Right cardiac atrium (tissue), 5 donors: ENCODE data around the gene LONP1. TPM values are rescaled to one million over a fixed set of nuclear protein-coding genes. Genes with fewer than 3 reads are reported as not detected.
"Not testable (repeated sequence)": the region's sequence is repeated elsewhere in the genome, so short reads cannot be mapped to it uniquely, and the experiment has no call there.

Source experiments
- ATAC-seq, 2 donors: fragments of 200-7000 bp; cut with Tn5 transposase; one replicate each; pipeline versions ENCODE4 v1.8.0 to v1.9.1; 2020; ENCODE audit warnings: moderate library complexity in 2 of 2, mild to moderate bottlenecking in 1 of 2
- DNase-seq, 3 donors: peaks; one replicate each; pipeline ENCODE4 v3.0.0-alpha.2; 2020
- H3K27ac ChIP-seq: one replicate; pipeline ENCODE4 v1.5.1; 2013; ENCODE audit warnings: mild to moderate bottlenecking, low read length, control low read depth, moderate library complexity
- H3K27me3 ChIP-seq: one replicate; pipeline ENCODE4 v1.6.1; 2013; ENCODE audit not compliant: control insufficient read depth, insufficient read depth
- H3K4me1 ChIP-seq: one replicate; pipeline ENCODE4 v1.6.1; 2013; ENCODE audit warnings: low read length; ENCODE audit not compliant: control insufficient read depth, insufficient read depth
- H3K4me3 ChIP-seq: one replicate; pipeline ENCODE4 v1.5.1; 2013; ENCODE audit warnings: low read length, control low read depth
- H3K9me3 ChIP-seq: one replicate; pipeline ENCODE4 v1.6.1; 2013; ENCODE audit warnings: low read length; ENCODE audit not compliant: control insufficient read depth
- WGBS: extraction: QIAGEN DNeasy Blood & Tissue Kit; methylation state at CpG from one replicate; pipeline ENCODE4 v1.1.7; 2013; 5-methylcytosine and 5-hydroxymethylcytosine counted together
- intact Hi-C, 4 donors: fragments of 100-400 bp; cut with DNase I; formaldehyde crosslinking; loops; one replicate each; pipeline versions ENCODE4 v1.11.0 to v1.14.0; 2022 to 2023
- long read RNA-seq, 4 donors: library from polyadenylated mRNA; unstranded; transcript quantifications; one replicate each; pipeline ENCODE4 v2.0.0, GENCODE V29; 2020 to 2021
- polyA plus RNA-seq: library from polyadenylated mRNA; stranded (reverse); fragments of 200-250 nt; gene quantifications from one replicate; pipeline ENCODE4 v1.2.3, GENCODE V29; 2013
- total RNA-seq, 4 donors: library from RNA; stranded (reverse); fragmentation: NEBNext Ultra II Directional; extraction: Animal tissue kit (Norgen Biotek cat#: 25700); gene quantifications; one replicate each; pipeline ENCODE4 v1.2.1, GENCODE V29; 2021
- donor health status: healthy with polysubstance abuse.
- donor health status: DM: no; HTN: yes; CAD: no.
- donor health status: DM: no; HTN: no; CAD: no.
- donor health status: DM: no; HTN: yes; CAD: no; lungs with severe emphysema.
- donor health status: DM: yes; HTN: yes; CAD: no.

The LONP1 gene
- 10 to 100 TPM; 55.4 to 66.2 (median 59.3) TPM for total RNA-seq
- polyA plus RNA-seq: 60.3 TPM
- long read RNA-seq, donor 1, transcript LONP1-201 (18 exons, 3,236 nt): major isoform, 279 of 330 reads
- long read RNA-seq, donor 1, partial matches to known transcripts: 43 of 330 reads
- long read RNA-seq, donor 1, other reads (novel, unspliced or antisense): 7 of 330 reads
- long read RNA-seq, donor 2, transcript LONP1-201 (18 exons, 3,236 nt): major isoform, 176 of 200 reads
- long read RNA-seq, donor 2, partial matches to known transcripts: 14 of 200 reads
- long read RNA-seq, donor 2, other reads (novel, unspliced or antisense): 8 of 200 reads
- long read RNA-seq, donor 3, transcript LONP1-201 (18 exons, 3,236 nt): major isoform, 503 of 581 reads
- long read RNA-seq, donor 3, partial matches to known transcripts: 46 of 581 reads
- long read RNA-seq, donor 3, other reads (novel, unspliced or antisense): 28 of 581 reads
- long read RNA-seq, donor 4, transcript LONP1-201 (18 exons, 3,236 nt): major isoform, 108 of 137 reads
- long read RNA-seq, donor 4, partial matches to known transcripts: 21 of 137 reads
- long read RNA-seq, donor 4, other reads (novel, unspliced or antisense): 5 of 137 reads

- no peaks in the 10 kb centered on the region for H3K9me3 ChIP-seq
- peak within 1 kb of the TSS; percentile 75 for H3K4me3 ChIP-seq
- peak within 1 kb of the TSS; percentile 93 for H3K27ac ChIP-seq
- under 1% methylated on average over 90 of the region's 90 CpGs for WGBS
- H3K27me3 ChIP-seq: no peaks in the 10 kb centered on the region
- H3K4me1 ChIP-seq: peaks cover 7% of the 10 kb centered on the region
- intact Hi-C loops: no loop called here
- peak; percentile 97 to 99 for ATAC-seq
- peak; percentile 99 for DNase-seq
Measured at GRCh38 chr19:5719961-5720790, at the start of gene LONP1, which contains the start of gene CATSPERD. TSS of gene LONP1 (minus strand) at chr19:5720146. CDS start at chr19:5720132, 14 bp downstream. TSS of gene CATSPERD (plus strand) at chr19:5720637. CDS start at chr19:5720738, 101 bp downstream.

GRCh38 chr19:5767949-5768348 is 48.0 kb upstream of the LONP1 start:
- intact Hi-C loops: no loop called here
- no peak for DNase-seq
- no peak for ATAC-seq
- Histone ChIP-seq H3K4me3 (no peak overlapping the region), H3K27me3 (no peaks in the 10 kb centered on the region), H3K27ac (no peak overlapping the region), H3K9me3 (no peaks in the 10 kb centered on the region), H3K4me1 (no peaks in the 10 kb centered on the region)
- WGBS: 96% methylated on average over 10 of the region's 10 CpGs

- Histone ChIP-seq H3K27me3 (no peaks in the 10 kb centered on the region), H3K9me3 (no peaks in the 10 kb centered on the region), H3K4me3 (no peak overlapping the region), H3K27ac (no peak overlapping the region), H3K4me1 (no peaks in the 10 kb centered on the region)
- 88% methylated on average over 3 of the region's 3 CpGs for WGBS
- DNase-seq: no peak
- no peak for ATAC-seq
- intact Hi-C loops: no loop called here
Measured at GRCh38 chr19:5765220-5765619, 45.3 kb upstream of the LONP1 start.

- no peak overlapping the region for H3K27ac ChIP-seq
- H3K4me3 ChIP-seq: no peak overlapping the region
- H3K9me3 ChIP-seq: no peaks in the 10 kb centered on the region
- ATAC-seq: no peak
- no peak for DNase-seq
- intact Hi-C loops: no loop called here
- no peaks in the 10 kb centered on the region for H3K27me3 ChIP-seq
- WGBS: 90% methylated on average over 5 of the region's 5 CpGs
- no peaks in the 10 kb centered on the region for H3K4me1 ChIP-seq
Measured at GRCh38 chr19:5762608-5763217, 42.8 kb upstream of the LONP1 start.

- intact Hi-C loops: no loop called here
- ATAC-seq: no peak
- no peak overlapping the region for H3K4me3 ChIP-seq
- 72% methylated on average over 6 of the region's 6 CpGs for WGBS
- H3K27ac ChIP-seq: no peak overlapping the region
- H3K4me1 ChIP-seq: no peaks in the 10 kb centered on the region
- DNase-seq: no peak
- H3K9me3 ChIP-seq: no peaks in the 10 kb centered on the region
- H3K27me3 ChIP-seq: no peaks in the 10 kb centered on the region
Measured at GRCh38 chr19:5753743-5754142, 33.8 kb upstream of the LONP1 start.

- no peaks in the 10 kb centered on the region for H3K4me1 ChIP-seq
- ATAC-seq (no peak), DNase-seq (no peak)
- no peak overlapping the region for H3K27ac ChIP-seq
- no peak overlapping the region for H3K4me3 ChIP-seq
- intact Hi-C loops: no loop called here
- H3K9me3 ChIP-seq: no peaks in the 10 kb centered on the region
- WGBS: 81% methylated on average over 7 of the region's 7 CpGs
- H3K27me3 ChIP-seq: no peaks in the 10 kb centered on the region
Measured at GRCh38 chr19:5751709-5752108, 31.8 kb upstream of the LONP1 start.

- no peaks in the 10 kb centered on the region for H3K4me1 ChIP-seq
- H3K4me3 ChIP-seq: no peak overlapping the region
- H3K27ac ChIP-seq: no peak overlapping the region
- no peak for DNase-seq
- no peaks in the 10 kb centered on the region for H3K27me3 ChIP-seq
- ATAC-seq: no peak
- intact Hi-C loops: no loop called here
- H3K9me3 ChIP-seq: no peaks in the 10 kb centered on the region
- WGBS: 85% methylated on average over 5 of the region's 5 CpGs
Measured at GRCh38 chr19:5749505-5749904, 29.6 kb upstream of the LONP1 start.

- DNase-seq, H3K4me1 ChIP-seq, ATAC-seq, intact Hi-C loops, H3K4me3 ChIP-seq, H3K27ac ChIP-seq, H3K9me3 ChIP-seq, H3K27me3 ChIP-seq: not testable (repeated sequence)
- WGBS: 37% methylated on average over 6 of the region's 6 CpGs
Measured at GRCh38 chr19:5748920-5749319, 29.0 kb upstream of the LONP1 start.

- H3K4me1 ChIP-seq, H3K27ac ChIP-seq, H3K9me3 ChIP-seq, intact Hi-C loops, DNase-seq, ATAC-seq, H3K4me3 ChIP-seq, H3K27me3 ChIP-seq: not testable (repeated sequence)
- WGBS: 77% methylated on average over 10 of the region's 10 CpGs
Measured at GRCh38 chr19:5744999-5745398, 25.1 kb upstream of the LONP1 start.

- no peak for DNase-seq
- intact Hi-C loops: no loop called here
Measured at GRCh38 chr19:5743630-5744029, 23.7 kb upstream of the LONP1 start.

More at GRCh38 chr19:5743630-5744029, 23.7 kb upstream of the LONP1 start:
- H3K27me3 ChIP-seq: no peaks in the 10 kb centered on the region
- no peak overlapping the region for H3K27ac ChIP-seq
- no peaks in the 10 kb centered on the region for H3K4me1 ChIP-seq
- H3K4me3 ChIP-seq: no peak overlapping the region
- no peak for ATAC-seq
- no peaks in the 10 kb centered on the region for H3K9me3 ChIP-seq
